Measurements from ENCODE around the gene WFDC2. TPM values are rescaled to one million over a fixed set of nuclear protein-coding genes. Genes with fewer than 3 reads are reported as not detected.

The WFDC2 gene
- total and polyA plus RNA-seq, 2 of the 13 experiments (the other 11 are each of a cell fraction or from before 2014, with no cell fraction given) = 0.33 TPM; not detected in 1

- TF ChIP-seq MLXIP (CRISPR knock-in tag; IDR thresholded peaks at IDR 0.05; ENCODE audit: borderline replicate concordance) = no peak
- no peak for TF ChIP-seq ZNF570 (CRISPR knock-in tag; IDR thresholded peaks at IDR 0.05; ENCODE audit: borderline replicate concordance)
- TF ChIP-seq ZNF275 (CRISPR knock-in tag; IDR thresholded peaks at IDR 0.05; ENCODE audit: borderline replicate concordance) = no peak
- TF ChIP-seq DMTF1 (CRISPR knock-in tag; IDR thresholded peaks at IDR 0.05) = no peak
Measured at GRCh38 chr20:45452238-45452637, 17.3 kb upstream of the WFDC2 start (continued).

Measured in HepG2 (cell line).